HCT116 (cell line): ENCODE measurements around the gene PHKG2.

Experiments
- CTCF ChIP-seq, 3 experiments: fragments of 200-600 bp in 1 of 3; sonication (generic) in 1 of 3; IDR thresholded peaks in 2 of 3; conservative IDR thresholded peaks in 1 of 3; 2 replicates each; pipeline ENCODE4 v1.5.1; 2012 to 2017; ENCODE audit warnings: low read depth in 2 of 3, low read length in 2 of 3, antibody characterized with exemption in 1 of 3, borderline replicate concordance in 1 of 3, control low read depth in 1 of 3, mild to moderate bottlenecking in 1 of 3, mixed read lengths in 1 of 3, mixed run types in 1 of 3, moderate library complexity in 1 of 3; ENCODE audit not compliant: insufficient read depth in 1 of 3
- EZH2phosphoT487 ChIP-seq: fragments of 200-600 bp; IDR thresholded peaks from 2 replicates; pipeline ENCODE4 v1.6.1; 2018; ENCODE audit warnings: antibody characterized with exemption, borderline replicate concordance

GRCh38 chr16:30767767-30768465 lies 19.7 kb downstream of the PHKG2 start:
- TF ChIP-seq EZH2phosphoT487: no peak
- no peak for TF ChIP-seq CTCF (IDR thresholded peaks at IDR 0.05 in 2 of 3, conservative IDR thresholded peaks at IDR 0.05 in 1 of 3; ENCODE audit: borderline replicate concordance in 1 of 3, insufficient read depth in 1 of 3, low read depth in 2 of 3, low read length in 2 of 3)
